ENCODE results near the gene TSPAN16. TPM values are rescaled to one million over a fixed set of nuclear protein-coding genes. Genes with fewer than 3 reads are reported as not detected.
"Not testable (repeated sequence)": the region's sequence is repeated elsewhere in the genome, so short reads cannot be mapped to it uniquely, and the experiment has no call there.

TSPAN16 gene
- total RNA-seq, 1 experiment from 2014 or later, result not detected

DNA sequence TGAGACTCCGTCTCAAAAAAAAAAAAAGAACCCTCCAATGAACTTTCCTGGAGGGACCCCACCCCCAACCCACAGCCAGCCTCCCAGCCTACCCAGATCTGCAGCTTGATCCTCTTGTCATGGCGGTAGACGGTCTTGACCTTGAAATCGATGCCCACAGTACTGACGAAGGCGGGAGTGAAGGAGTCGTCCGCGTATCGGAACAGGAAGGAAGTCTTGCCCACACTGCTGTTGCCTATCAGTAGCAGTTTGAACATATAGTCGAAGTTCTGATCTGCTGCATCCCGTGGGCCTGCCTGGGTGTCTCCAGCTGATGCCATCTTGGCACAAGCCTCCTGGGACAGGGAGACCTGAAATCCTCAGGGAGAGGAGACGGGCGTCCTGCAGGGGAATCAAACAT lies 41.1 kb downstream of the TSPAN16 start:
- DNase-seq (ENCODE audit: low spot score), result no peak

GRCh38 chr19:11338121-11338520 lies 42.2 kb downstream of the TSPAN16 start:
- in situ Hi-C loops (cut with HindIII; ENCODE audit: low sequenced_read_pairs), result no loop called here
- no peak for DNase-seq (ENCODE audit: low spot score)

More for the DNA sequence above, 41.1 kb downstream of the TSPAN16 start:
- in situ Hi-C loops (cut with HindIII; ENCODE audit: low sequenced_read_pairs), result no loop called here

- in situ Hi-C loops (cut with HindIII; ENCODE audit: low sequenced_read_pairs), result no loop called here
- no peak for DNase-seq (ENCODE audit: low spot score)
Observed at GRCh38 chr19:11338569-11339253, 42.8 kb downstream of the TSPAN16 start.

GRCh38 chr19:11339254-11340098 lies 43.5 kb downstream of the TSPAN16 start, which contains the start of gene RAB3D:
Gene RAB3D, minus strand, starts transcription at chr19:11339657. Its CDS starts 2,258 bp downstream, at chr19:11337399.
- in situ Hi-C loops (cut with HindIII; ENCODE audit: low sequenced_read_pairs), result no loop called here
- DNase-seq (ENCODE audit: low spot score), result peak; percentile 92

GRCh38 chr19:11340099-11340467 lies 44.1 kb downstream of the TSPAN16 start:
- DNase-seq (ENCODE audit: low spot score); in situ Hi-C loops (cut with HindIII; ENCODE audit: low sequenced_read_pairs): not testable (repeated sequence)

DNA sequence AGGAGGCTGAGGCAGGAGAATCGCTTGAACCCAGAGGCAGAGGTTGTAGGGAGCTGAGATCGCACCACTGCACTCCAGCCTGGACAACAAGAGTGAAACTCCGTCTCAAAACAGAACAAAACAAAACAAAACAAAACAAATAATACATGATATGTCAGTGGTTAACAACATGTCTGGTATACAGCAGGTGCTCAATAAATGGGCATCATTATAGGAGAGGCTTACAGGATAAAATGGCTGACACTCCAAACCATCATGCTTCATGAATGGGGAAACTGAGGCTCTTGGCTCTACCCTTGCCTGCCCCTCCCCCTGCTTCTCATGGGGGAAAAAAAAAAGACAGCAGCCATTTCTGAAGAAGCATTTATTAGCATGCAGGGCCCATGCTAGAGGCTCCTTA lies 46.5 kb downstream of the TSPAN16 start:
- no peak for DNase-seq (ENCODE audit: low spot score)
- in situ Hi-C loops (cut with HindIII; ENCODE audit: low sequenced_read_pairs), result no loop called here

DNA sequence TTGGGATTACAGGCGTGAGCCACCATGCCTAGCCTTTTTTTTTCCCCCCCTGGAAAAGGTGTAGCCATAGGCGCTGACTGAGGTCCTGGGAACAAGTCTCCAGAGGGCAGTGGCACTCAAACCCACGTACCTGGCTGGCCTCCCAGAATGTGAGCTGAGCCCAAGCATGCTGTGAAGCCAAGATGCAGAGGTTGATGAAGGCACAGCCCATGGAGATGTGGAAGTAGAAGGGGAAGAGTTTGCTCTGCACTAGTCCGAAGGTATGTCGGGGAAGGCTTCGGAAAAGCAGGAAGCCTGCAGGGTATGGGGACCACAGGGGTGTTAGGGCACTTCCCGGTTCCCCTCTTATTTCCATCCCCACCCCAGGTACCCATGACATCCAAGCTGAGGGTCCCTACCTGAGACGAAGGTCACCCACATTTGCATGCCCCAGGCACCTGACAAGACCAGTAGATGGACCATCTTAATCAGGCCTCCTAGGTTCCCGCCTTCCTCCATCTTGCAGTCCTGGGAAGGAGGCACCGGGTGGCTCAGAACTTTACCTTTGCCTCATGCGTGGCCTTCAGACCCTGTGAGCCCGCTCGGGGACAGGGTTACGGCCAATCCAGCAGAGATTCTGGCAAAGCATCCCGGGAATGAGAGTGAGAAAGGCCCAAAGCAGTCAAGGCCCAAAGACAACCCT lies 49.3 kb downstream of the TSPAN16 start:
- DNase-seq (ENCODE audit: low spot score), result no peak
- in situ Hi-C loops (cut with HindIII; ENCODE audit: low sequenced_read_pairs), result no loop called here

DNA sequence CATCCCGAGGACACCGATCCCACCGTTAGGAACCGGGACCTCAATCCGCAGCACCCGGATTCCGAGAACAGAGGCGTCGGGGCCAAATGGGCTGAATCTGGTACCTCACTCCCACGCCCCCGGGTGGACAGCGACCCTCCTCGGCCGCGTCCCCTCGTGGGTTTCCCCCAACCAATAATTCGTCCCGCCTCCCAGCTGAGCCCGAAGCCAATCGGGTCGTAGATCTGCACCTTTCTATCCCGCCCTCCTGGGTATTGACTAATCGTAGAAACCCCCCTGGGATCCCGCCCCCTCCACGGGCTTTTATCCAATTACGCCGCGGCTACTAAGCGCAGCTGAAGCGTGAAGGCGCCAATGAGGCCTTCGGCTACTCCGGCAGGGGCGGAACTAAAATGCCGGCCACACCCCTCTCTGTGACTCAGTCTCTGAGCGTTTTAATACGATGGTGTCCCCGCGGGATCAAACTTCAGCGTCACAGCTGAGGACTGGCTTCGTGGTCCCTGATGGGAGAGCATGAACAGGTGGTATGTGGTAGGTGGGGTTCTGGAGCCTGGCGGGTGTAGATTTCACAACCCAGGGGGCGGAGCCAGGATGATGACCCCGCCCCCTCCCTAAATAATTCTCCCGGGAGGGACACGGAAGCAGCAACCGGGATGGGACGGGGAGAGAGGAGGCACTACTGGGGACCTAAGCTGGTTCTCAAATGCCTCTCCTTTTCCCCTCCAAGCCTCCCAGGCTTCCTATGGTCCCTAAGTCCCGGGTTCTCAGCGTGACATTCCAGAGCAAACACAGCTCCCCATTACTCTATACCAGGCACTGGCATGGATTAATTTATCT lies 50.4 kb downstream of the TSPAN16 start, which contains the start of the genes CCDC159 and TMEM205:
TSS of gene CCDC159 (plus strand) at position 416 of the 837 bp plus-strand sequence. CDS start at position 504, 88 bp downstream.
TSS of gene TMEM205 (minus strand) at position 165 of the 837 bp plus-strand sequence. CDS start 649 bp downstream, outside the sequence.
- peak; percentile 100 for DNase-seq (ENCODE audit: low spot score)
- in situ Hi-C loops (cut with HindIII; ENCODE audit: low sequenced_read_pairs), result no loop called here

DNA sequence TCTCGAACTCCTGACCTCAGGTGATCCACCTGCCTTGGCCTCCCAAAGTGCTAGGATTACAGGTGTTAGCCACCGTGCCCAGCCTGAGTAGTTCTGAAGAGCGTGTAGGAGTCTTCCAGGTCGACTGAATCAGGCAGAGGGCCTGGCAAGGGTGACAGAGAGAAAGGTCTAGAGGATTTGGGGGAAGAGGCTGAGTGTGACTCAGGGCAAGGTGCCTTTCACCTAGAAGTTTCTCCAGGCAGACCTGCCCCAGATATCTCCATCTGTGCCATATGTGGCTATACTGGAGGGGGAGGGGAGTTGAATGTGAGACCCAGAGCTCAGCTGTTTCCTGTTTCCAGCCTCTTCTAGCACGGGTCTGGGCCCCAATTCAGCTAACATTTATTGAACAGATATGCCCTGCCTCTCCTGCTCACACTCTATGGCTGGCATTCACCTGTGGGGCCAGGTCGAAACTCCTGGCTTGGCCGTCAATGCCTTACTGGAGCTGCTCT lies 51.6 kb downstream of the TSPAN16 start:
- no peak for DNase-seq (ENCODE audit: low spot score)
- in situ Hi-C loops (cut with HindIII; ENCODE audit: low sequenced_read_pairs), result no loop called here

- in situ Hi-C loops (cut with HindIII; ENCODE audit: low sequenced_read_pairs), result no loop called here
- no peak for DNase-seq (ENCODE audit: low spot score)
Observed at GRCh38 chr19:11349171-11349570, 53.2 kb downstream of the TSPAN16 start.

- DNase-seq (ENCODE audit: low spot score); in situ Hi-C loops (cut with HindIII; ENCODE audit: low sequenced_read_pairs): not testable (repeated sequence)
Observed at GRCh38 chr19:11354102-11354501, 58.1 kb downstream of the TSPAN16 start.

DNA sequence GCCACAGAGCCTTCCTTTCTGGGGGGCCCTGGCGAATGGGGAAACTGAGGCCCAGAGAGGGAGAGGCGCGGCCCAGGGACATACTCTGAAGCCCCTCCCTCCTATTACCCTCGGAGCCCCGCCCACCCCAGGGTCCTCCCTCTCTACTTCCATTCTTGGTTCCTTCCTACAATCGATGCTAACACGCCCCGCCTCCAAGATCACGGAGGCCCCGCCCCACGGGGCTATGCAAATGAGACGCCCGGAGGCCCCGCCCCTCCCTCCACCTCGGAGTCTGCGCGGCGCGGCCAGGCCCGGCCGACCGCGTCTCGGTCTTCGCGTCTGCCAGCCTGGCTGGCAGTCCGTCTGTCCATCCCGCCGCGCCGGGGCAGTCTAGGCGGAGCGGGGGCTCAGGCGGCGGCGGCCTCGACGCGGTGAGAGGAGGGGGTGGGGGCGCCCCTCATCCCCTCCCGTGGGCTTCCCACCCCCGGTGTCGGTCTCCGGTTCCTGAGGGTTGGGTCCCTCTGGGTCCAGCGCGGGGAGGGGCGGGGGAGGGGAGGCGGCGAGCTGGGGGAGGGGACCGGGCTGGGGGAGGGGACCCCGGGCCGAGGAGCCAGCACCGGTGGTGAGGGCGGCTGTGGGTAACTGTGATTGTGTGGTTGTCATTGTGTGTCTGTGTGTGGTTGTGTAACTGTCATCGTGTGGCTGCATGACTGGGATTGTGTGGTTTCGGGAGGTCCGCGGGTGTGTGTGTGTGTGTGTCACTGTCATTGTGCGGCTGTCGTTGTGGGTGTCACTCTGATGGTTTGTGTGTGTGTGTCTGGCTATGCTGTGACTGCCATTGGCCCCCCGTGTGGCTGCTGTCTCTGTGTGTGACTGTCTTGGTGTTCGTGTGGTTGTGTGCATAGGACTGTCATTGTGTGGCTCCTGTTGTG lies 59.5 kb downstream of the TSPAN16 start, which contains the start of gene PLPPR2:
TSS of gene PLPPR2 (plus strand) at position 273 of the 914 bp plus-strand sequence. CDS start 2,242 bp downstream, outside the sequence.
- in situ Hi-C loops (cut with HindIII; ENCODE audit: low sequenced_read_pairs), result no loop called here
- DNase-seq (ENCODE audit: low spot score), result peak; percentile 95

- in situ Hi-C loops (cut with HindIII; ENCODE audit: low sequenced_read_pairs), result no loop called here
- DNase-seq (ENCODE audit: low spot score), result no peak
Observed at GRCh38 chr19:11356074-11356397, 60.1 kb downstream of the TSPAN16 start.

DNA sequence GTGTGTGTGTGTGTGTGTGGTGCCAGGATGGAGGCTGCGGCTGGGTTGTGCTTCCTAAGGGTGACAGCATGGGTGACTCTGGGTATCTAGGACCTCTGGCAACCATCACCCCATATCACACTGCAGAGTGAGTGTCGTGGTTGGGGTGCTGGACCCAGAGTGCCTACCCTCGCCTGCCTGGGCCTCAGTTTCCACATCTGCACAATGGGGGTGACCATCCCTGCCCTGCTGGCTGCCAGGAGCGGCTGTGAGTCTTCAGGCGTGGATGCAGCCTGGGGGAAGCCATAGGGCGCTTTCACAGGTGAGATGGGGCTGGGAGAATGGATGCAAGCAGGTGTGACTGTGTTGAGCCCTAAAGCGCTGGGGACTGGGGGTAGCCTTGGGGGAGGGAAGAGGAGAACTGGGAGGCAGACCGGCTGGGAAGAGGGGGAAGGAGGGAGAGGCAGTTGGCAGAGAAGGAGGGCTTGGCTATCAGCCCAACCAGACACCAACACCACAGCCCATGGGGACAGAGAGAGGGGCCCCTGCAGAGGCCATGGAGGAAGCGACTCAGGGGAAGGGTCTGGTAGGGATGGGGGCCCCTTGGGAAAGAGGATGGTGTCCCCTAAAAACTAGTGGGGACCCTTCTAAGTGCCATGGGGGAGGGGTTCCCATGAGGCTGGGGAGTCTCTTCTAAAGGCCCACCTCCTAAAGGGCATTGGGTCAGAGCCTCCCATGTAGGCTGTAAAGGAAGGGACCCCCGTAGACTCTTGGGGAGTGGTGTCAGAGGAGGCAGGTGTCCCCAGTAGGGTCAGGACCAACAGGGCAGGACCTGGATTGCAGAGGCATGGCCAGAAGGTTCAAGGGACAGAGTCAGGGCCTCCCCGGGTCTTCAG lies 61.0 kb downstream of the TSPAN16 start:
- in situ Hi-C loops (cut with HindIII; ENCODE audit: low sequenced_read_pairs), result no loop called here
- no peak for DNase-seq (ENCODE audit: low spot score)

DNA sequence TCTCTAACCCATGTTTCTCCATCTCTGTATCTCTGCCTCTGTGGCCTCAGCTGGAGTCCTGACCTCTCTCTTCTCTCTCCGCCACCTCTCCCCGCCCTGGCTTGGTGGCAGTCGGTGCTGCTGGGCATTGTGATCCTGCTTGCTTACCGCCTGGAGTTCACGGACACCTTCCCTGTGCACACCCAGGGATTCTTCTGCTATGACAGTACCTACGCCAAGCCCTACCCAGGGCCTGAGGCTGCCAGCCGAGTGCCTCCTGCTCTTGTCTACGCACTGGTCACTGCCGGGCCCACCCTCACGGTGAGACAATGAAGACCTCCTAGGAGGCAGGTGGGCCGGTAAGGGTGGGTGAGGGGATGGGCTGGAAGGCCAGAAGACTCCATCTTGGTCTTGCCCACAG lies 63.5 kb downstream of the TSPAN16 start:
- DNase-seq (ENCODE audit: low spot score), result no peak
- in situ Hi-C loops (cut with HindIII; ENCODE audit: low sequenced_read_pairs), result no loop called here

GRCh38 chr19:11361037-11361770 lies 65.2 kb downstream of the TSPAN16 start:
- in situ Hi-C loops (cut with HindIII; ENCODE audit: low sequenced_read_pairs), result no loop called here
- no peak for DNase-seq (ENCODE audit: low spot score)

Data from G401 (cell line).